OCI-LY1 (cell line): ENCODE data around the gene C17orf100.

Experiments used
- H2AFZ ChIP-seq: fragments of 200-600 bp; sonication (generic), shearing (Covaris generic); 2 replicates; pipeline ENCODE4 v1.6.0; 2014; ENCODE audit warnings: antibody characterized with exemption, mild to moderate bottlenecking, low read length
- H3F3A ChIP-seq: fragments of 200-600 bp; sonication (generic), shearing (Covaris generic); 2 replicates; pipeline ENCODE4 v1.6.0; 2014; ENCODE audit warnings: mild to moderate bottlenecking, antibody characterized with exemption, low read length, moderate library complexity; ENCODE audit not compliant: insufficient read depth
- H3K27ac ChIP-seq: fragments of 200-600 bp; sonication (generic); 2 replicates; pipeline ENCODE4 v1.5.1; 2014; ENCODE audit warnings: low read length, mixed run types, mild to moderate bottlenecking, low read depth; ENCODE audit not compliant: poor library complexity, severe bottlenecking
- H3K27me3 ChIP-seq: fragments of 200-600 bp; sonication (generic); 2 replicates; pipeline ENCODE4 v1.6.0; 2014; ENCODE audit warnings: antibody characterized with exemption, mild to moderate bottlenecking, low read length, moderate library complexity; ENCODE audit not compliant: insufficient read depth
- H3K36me3 ChIP-seq: fragments of 200-600 bp; sonication (generic); 2 replicates; pipeline ENCODE4 v1.6.1; 2014; ENCODE audit warnings: mild to moderate bottlenecking, antibody characterized with exemption, low read length, moderate library complexity, mixed read lengths; ENCODE audit not compliant: insufficient read depth
- H3K4me1 ChIP-seq: fragments of 200-600 bp; sonication (generic); 2 replicates; pipeline ENCODE4 v1.5.1; 2014; ENCODE audit warnings: mild to moderate bottlenecking, low read length, moderate library complexity; ENCODE audit not compliant: insufficient read depth, severe bottlenecking
- H3K4me2 ChIP-seq: fragments of 200-600 bp; sonication (generic), shearing (Covaris generic); 2 replicates; pipeline ENCODE4 v1.6.1; 2014; ENCODE audit warnings: low read length
- H3K4me3 ChIP-seq: fragments of 200-600 bp; sonication (generic); 2 replicates; pipeline ENCODE4 v1.5.1; 2014; ENCODE audit warnings: low read length, low read depth, mild to moderate bottlenecking, mixed read lengths; ENCODE audit not compliant: poor library complexity, severe bottlenecking
- H3K79me2 ChIP-seq: fragments of 200-600 bp; shearing (Covaris generic); 2 replicates; pipeline ENCODE4 v1.6.1; 2016; ENCODE audit warnings: mixed run types, low read length, mixed read lengths; ENCODE audit not compliant: insufficient read depth
- H3K9ac ChIP-seq: fragments of 200-600 bp; sonication (generic), shearing (Covaris generic); 2 replicates; pipeline ENCODE4 v1.6.1; 2014; ENCODE audit warnings: mild to moderate bottlenecking, low read length, mixed read lengths
- H3K9me2 ChIP-seq: fragments of 200-600 bp; sonication (generic), shearing (Covaris generic); 2 replicates; pipeline ENCODE4 v1.6.1; 2014; ENCODE audit warnings: low read depth, mild to moderate bottlenecking, low read length, mixed read lengths
- H3K9me3 ChIP-seq: fragments of 200-600 bp; shearing (Covaris generic); 2 replicates; pipeline ENCODE4 v1.6.1; 2014; ENCODE audit warnings: low read length, mixed read lengths
- H4K20me1 ChIP-seq: fragments of 200-600 bp; sonication (generic), shearing (Covaris generic); 2 replicates; pipeline ENCODE4 v1.6.0; 2016; ENCODE audit warnings: mild to moderate bottlenecking, low read length; ENCODE audit not compliant: insufficient read depth
- CTCF ChIP-seq: fragments of 200-600 bp; sonication (generic), shearing (Covaris generic); IDR thresholded peaks from 2 replicates; pipeline ENCODE4 v1.5.1; 2017; ENCODE audit warnings: mild to moderate bottlenecking, antibody characterized with exemption, low read length, moderate library complexity, mixed read lengths
- EZH2 ChIP-seq: fragments of 200-600 bp; sonication (generic), shearing (Covaris generic); IDR thresholded peaks from 2 replicates; pipeline ENCODE4 v1.8.0; 2017; ENCODE audit warnings: borderline replicate concordance, mixed run types, mild to moderate bottlenecking, antibody characterized with exemption, low read length, moderate library complexity, mixed read lengths

The C17orf100 gene

GRCh38 chr17:6681671-6682070, 30.1 kb downstream of the C17orf100 start:
- H3K9me3 ChIP-seq, result no peaks in the 10 kb centered on the region
- no peaks in the 10 kb centered on the region for H3K36me3 ChIP-seq
- no peak overlapping the region for H2AFZ ChIP-seq
- no peak for TF ChIP-seq EZH2
- TF ChIP-seq CTCF, result no peak
- no peak overlapping the region for H3K4me3 ChIP-seq
- H3K27me3 ChIP-seq, result no peaks in the 10 kb centered on the region
- H3K79me2 ChIP-seq, result no peaks in the 10 kb centered on the region
- H3K4me2 ChIP-seq, result no peak overlapping the region
- no peak overlapping the region for H3K27ac ChIP-seq
- H3K9me2 ChIP-seq, result no peaks in the 10 kb centered on the region
- no peak overlapping the region for H3K9ac ChIP-seq
- H3K4me1 ChIP-seq, result no peaks in the 10 kb centered on the region
- no peaks in the 10 kb centered on the region for H3F3A ChIP-seq
- H4K20me1 ChIP-seq, result no peaks in the 10 kb centered on the region

GRCh38 chr17:6682339-6682738, 30.8 kb downstream of the C17orf100 start:
- no peak overlapping the region for H3K9ac ChIP-seq
- H3K36me3 ChIP-seq, result no peaks in the 10 kb centered on the region
- no peaks in the 10 kb centered on the region for H3K9me3 ChIP-seq
- H3K9me2 ChIP-seq, result no peaks in the 10 kb centered on the region
- no peaks in the 10 kb centered on the region for H3K4me1 ChIP-seq
- no peak overlapping the region for H3K4me2 ChIP-seq
- no peak overlapping the region for H2AFZ ChIP-seq
- H3K79me2 ChIP-seq, result no peaks in the 10 kb centered on the region
- H3K27ac ChIP-seq, result no peak overlapping the region
- H3F3A ChIP-seq, result no peaks in the 10 kb centered on the region
- no peaks in the 10 kb centered on the region for H4K20me1 ChIP-seq
- no peaks in the 10 kb centered on the region for H3K27me3 ChIP-seq
- no peak for TF ChIP-seq CTCF
- no peak for TF ChIP-seq EZH2
- no peak overlapping the region for H3K4me3 ChIP-seq

GRCh38 chr17:6683081-6683684, 31.6 kb downstream of the C17orf100 start:
- no peak for TF ChIP-seq CTCF
- no peak for TF ChIP-seq EZH2
- Histone ChIP-seq H3K4me2 (no peak overlapping the region), H4K20me1 (no peaks in the 10 kb centered on the region), H3K36me3 (no peaks in the 10 kb centered on the region), H3K27ac (no peak overlapping the region), H3K79me2 (no peaks in the 10 kb centered on the region), H3K27me3 (no peaks in the 10 kb centered on the region), H2AFZ (no peak overlapping the region), H3F3A (no peaks in the 10 kb centered on the region), H3K9me3 (no peaks in the 10 kb centered on the region), H3K4me3 (no peak overlapping the region), H3K9me2 (no peaks in the 10 kb centered on the region), H3K4me1 (no peaks in the 10 kb centered on the region), H3K9ac (no peak overlapping the region)
